HG02763 (cell line): ENCODE data around the gene DHRS2.
"Not testable (repeated sequence)": the region's sequence is repeated elsewhere in the genome, so short reads cannot be mapped to it uniquely, and the experiment has no call there.

Experiments used
- ATAC-seq: cut with Tn5 transposase; IDR thresholded peaks from one replicate; pipeline ENCODE4 v1.9.1; 2021; ENCODE audit warnings: mild to moderate bottlenecking, moderate library complexity; ENCODE audit not compliant: unreplicated experiment

Gene DHRS2

GRCh38 chr14:23632461-23633159, 3.6 kb upstream of the DHRS2 start:
- no peak for ATAC-seq

GRCh38 chr14:23633160-23633701, 2.9 kb upstream of the DHRS2 start:
- no peak for ATAC-seq

- not testable (repeated sequence) for ATAC-seq
Observed at GRCh38 chr14:23634698-23635412, 1.3 kb upstream of the DHRS2 start.

GRCh38 chr14:23637312-23637654, 1.1 kb downstream of the DHRS2 start:
- not testable (repeated sequence) for ATAC-seq

GRCh38 chr14:23637655-23638413, 1.7 kb downstream of the DHRS2 start:
- not testable (repeated sequence) for ATAC-seq

GRCh38 chr14:23638414-23639047, 2.4 kb downstream of the DHRS2 start:
- ATAC-seq = no peak

GRCh38 chr14:23639048-23639890, 3.1 kb downstream of the DHRS2 start:
- ATAC-seq = no peak

GRCh38 chr14:23639891-23640523, 3.8 kb downstream of the DHRS2 start:
- ATAC-seq = no peak

- no peak for ATAC-seq
Observed at GRCh38 chr14:23640524-23641141, 4.5 kb downstream of the DHRS2 start.

GRCh38 chr14:23641180-23641914, 5.2 kb downstream of the DHRS2 start:
- no peak for ATAC-seq

GRCh38 chr14:23641915-23642588, 5.9 kb downstream of the DHRS2 start:
- no peak for ATAC-seq

GRCh38 chr14:23643533-23644194, 7.5 kb downstream of the DHRS2 start:
- no peak for ATAC-seq

GRCh38 chr14:23644195-23644918, 8.2 kb downstream of the DHRS2 start:
- ATAC-seq = no peak

- no peak for ATAC-seq
Observed at GRCh38 chr14:23644919-23645336, 8.8 kb downstream of the DHRS2 start.

- ATAC-seq = no peak
Observed at GRCh38 chr14:23645504-23645811, 9.3 kb downstream of the DHRS2 start.

- no peak for ATAC-seq
Observed at GRCh38 chr14:23645812-23646647, 9.9 kb downstream of the DHRS2 start.
